NCI-H510A (cell line): Measurements from ENCODE around the gene THSD4.

Experiments used
- DNase-seq: peaks from one replicate; lab custom pipeline; 2025; lab: John Stamatoyannopoulos, UW

Gene THSD4

GRCh38 chr15:71225851-71226250 lies 110.6 kb downstream of the THSD4 start:
- DNase-seq: no peak

- DNase-seq: no peak
These were observed 111.5 kb downstream of the THSD4 start for GRCh38 chr15:71226536-71227455.

- DNase-seq: no peak
These were observed 113.1 kb downstream of the THSD4 start for GRCh38 chr15:71228403-71228802.

- no peak for DNase-seq
These were observed 115.0 kb downstream of the THSD4 start for GRCh38 chr15:71230303-71230702.

GRCh38 chr15:71231758-71232157 lies 116.5 kb downstream of the THSD4 start:
- no peak for DNase-seq

GRCh38 chr15:71232411-71232810 lies 117.1 kb downstream of the THSD4 start:
- DNase-seq: no peak

- no peak for DNase-seq
These were observed 122.4 kb downstream of the THSD4 start for GRCh38 chr15:71237456-71238188.

GRCh38 chr15:71238926-71239325 lies 123.7 kb downstream of the THSD4 start:
- no peak for DNase-seq

GRCh38 chr15:71239592-71240364 lies 124.5 kb downstream of the THSD4 start:
- no peak for DNase-seq

- no peak for DNase-seq
These were observed 127.0 kb downstream of the THSD4 start for GRCh38 chr15:71242292-71242691.

- DNase-seq: no peak
These were observed 129.0 kb downstream of the THSD4 start for GRCh38 chr15:71244250-71244649.

- no peak for DNase-seq
These were observed 130.3 kb downstream of the THSD4 start for GRCh38 chr15:71245588-71245987.

GRCh38 chr15:71248386-71248785 lies 133.1 kb downstream of the THSD4 start:
- DNase-seq: no peak

GRCh38 chr15:71249986-71250385 lies 134.7 kb downstream of the THSD4 start:
- no peak for DNase-seq

GRCh38 chr15:71250936-71251583 lies 135.8 kb downstream of the THSD4 start:
- no peak for DNase-seq

GRCh38 chr15:71251584-71252043 lies 136.3 kb downstream of the THSD4 start:
- DNase-seq: no peak

GRCh38 chr15:71252044-71252739 lies 136.9 kb downstream of the THSD4 start:
- DNase-seq: no peak

GRCh38 chr15:71252740-71253047 lies 137.4 kb downstream of the THSD4 start:
- DNase-seq: no peak

- DNase-seq: no peak
These were observed 139.2 kb downstream of the THSD4 start for GRCh38 chr15:71254491-71254890.

- no peak for DNase-seq
These were observed 141.8 kb downstream of the THSD4 start for GRCh38 chr15:71256934-71257664.

GRCh38 chr15:71259866-71260265 lies 144.6 kb downstream of the THSD4 start:
- no peak for DNase-seq
